M059J (cell line): ENCODE data around the gene PDLIM7. TPM values are rescaled to one million over a fixed set of nuclear protein-coding genes. Genes with fewer than 3 reads are reported as not detected.
A peak's percentile ranks its signal among the peaks of the same experiment; 100 is the strongest.
"Not testable (repeated sequence)": the region's sequence is repeated elsewhere in the genome, so short reads cannot be mapped to it uniquely, and the experiment has no call there.

ENCODE experiments used
- DNase-seq: peaks from one replicate; pipeline ENCODE4 v3.0.0-alpha.2; 2012; ENCODE audit warnings: low read depth
- total RNA-seq: library from RNA; depleted of rRNA; stranded (reverse); fragments of >200 nt; shearing (Covaris generic); gene quantifications from 2 replicates; pipeline ENCODE4 v1.2.3, GENCODE V29; 2014; rRNA removed

PDLIM7 gene
- total RNA-seq, result 172 and 230 TPM in 2 replicates

GRCh38 chr5:177497292-177498012 lies at the start of gene PDLIM7:
PDLIM7 (minus strand) TSS chr5:177497604; CDS start chr5:177496512, 1,092 bp downstream.
- DNase-seq, result peak; percentile 95

GRCh38 chr5:177546258-177546741 lies 48.9 kb upstream of the PDLIM7 start:
- peak; percentile 98 for DNase-seq

- DNase-seq, result peak; percentile 34
Observed at GRCh38 chr5:177545487-177546257, 48.3 kb upstream of the PDLIM7 start.

- no peak for DNase-seq
Observed at GRCh38 chr5:177542816-177543465, 45.5 kb upstream of the PDLIM7 start.

- no peak for DNase-seq
Observed at GRCh38 chr5:177540438-177540837, 43.0 kb upstream of the PDLIM7 start.

GRCh38 chr5:177539411-177539810 lies 42.0 kb upstream of the PDLIM7 start:
- no peak for DNase-seq

- no peak for DNase-seq
Observed at GRCh38 chr5:177538876-177539275, 41.5 kb upstream of the PDLIM7 start.

- DNase-seq, result peak; percentile 70
Observed at GRCh38 chr5:177537389-177538361, 40.3 kb upstream of the PDLIM7 start.

- DNase-seq, result no peak
Observed at GRCh38 chr5:177536386-177536785, 39.0 kb upstream of the PDLIM7 start.

GRCh38 chr5:177535125-177535524 lies 37.7 kb upstream of the PDLIM7 start:
- DNase-seq, result no peak

- not testable (repeated sequence) for DNase-seq
Observed at GRCh38 chr5:177534433-177534832, 37.0 kb upstream of the PDLIM7 start.

- no peak for DNase-seq
Observed at GRCh38 chr5:177531209-177531940, 34.0 kb upstream of the PDLIM7 start.

GRCh38 chr5:177530638-177531037 lies 33.2 kb upstream of the PDLIM7 start:
- no peak for DNase-seq

- no peak for DNase-seq
Observed at GRCh38 chr5:177529247-177530203, 32.1 kb upstream of the PDLIM7 start.

GRCh38 chr5:177528631-177529030 lies 31.2 kb upstream of the PDLIM7 start:
- DNase-seq, result no peak

GRCh38 chr5:177527595-177527994 lies 30.2 kb upstream of the PDLIM7 start:
- DNase-seq, result no peak

- no peak for DNase-seq
Observed at GRCh38 chr5:177526791-177527190, 29.4 kb upstream of the PDLIM7 start.

- DNase-seq, result no peak
Observed at GRCh38 chr5:177526191-177526590, 28.8 kb upstream of the PDLIM7 start.

- no peak for DNase-seq
Observed at GRCh38 chr5:177524941-177525655, 27.7 kb upstream of the PDLIM7 start.
